Glomerular visceral epithelial cell (primary cell): ENCODE data around the gene AIFM2.
A peak's percentile ranks its signal among the peaks of the same experiment; 100 is the strongest.
"Not testable (repeated sequence)": the region's sequence is repeated elsewhere in the genome, so short reads cannot be mapped to it uniquely, and the experiment has no call there.

Experiments used
- DNase-seq: peaks from one replicate; pipeline ENCODE4 v3.0.0-alpha.2; 2016; ENCODE audit errors: extremely low spot score

Gene AIFM2

GRCh38 chr10:70093335-70093944, 39.2 kb downstream of the AIFM2 start:
- DNase-seq: no peak

- DNase-seq: no peak
These were observed 40.3 kb downstream of the AIFM2 start for GRCh38 chr10:70092389-70092718.

GRCh38 chr10:70090951-70091350, 41.7 kb downstream of the AIFM2 start:
- peak; percentile 56 for DNase-seq

- peak; percentile 10 for DNase-seq
These were observed 42.6 kb downstream of the AIFM2 start for GRCh38 chr10:70090013-70090412.

GRCh38 chr10:70088308-70088698, 44.3 kb downstream of the AIFM2 start:
- no peak for DNase-seq

- DNase-seq: no peak
These were observed 44.9 kb downstream of the AIFM2 start for GRCh38 chr10:70087616-70088307.

- DNase-seq: no peak
These were observed 46.5 kb downstream of the AIFM2 start for GRCh38 chr10:70085975-70086613.

- no peak for DNase-seq
These were observed 48.4 kb downstream of the AIFM2 start for GRCh38 chr10:70084189-70084588.

GRCh38 chr10:70080789-70081188, 51.8 kb downstream of the AIFM2 start:
- DNase-seq: not testable (repeated sequence)

- DNase-seq: no peak
These were observed 53.7 kb downstream of the AIFM2 start for GRCh38 chr10:70078937-70079336.

GRCh38 chr10:70078329-70078728, 54.3 kb downstream of the AIFM2 start:
- DNase-seq: no peak

GRCh38 chr10:70074971-70075370, 57.7 kb downstream of the AIFM2 start:
- no peak for DNase-seq

- DNase-seq: no peak
These were observed 58.5 kb downstream of the AIFM2 start for GRCh38 chr10:70074165-70074564.

GRCh38 chr10:70070834-70071233, 61.8 kb downstream of the AIFM2 start:
- DNase-seq: no peak

GRCh38 chr10:70069346-70069745, 63.3 kb downstream of the AIFM2 start:
- DNase-seq: no peak

- no peak for DNase-seq
These were observed 63.7 kb downstream of the AIFM2 start for GRCh38 chr10:70068925-70069324.

- no peak for DNase-seq
These were observed 65.0 kb downstream of the AIFM2 start for GRCh38 chr10:70067586-70067985.

- no peak for DNase-seq
These were observed 66.4 kb downstream of the AIFM2 start for GRCh38 chr10:70066190-70066589.

GRCh38 chr10:70064486-70064885, 68.1 kb downstream of the AIFM2 start:
- DNase-seq: no peak

GRCh38 chr10:70063418-70064098, 69.1 kb downstream of the AIFM2 start:
- DNase-seq: no peak
